Activated gamma-delta T cell (primary cell): ENCODE data around the gene COX4I2.
"Not testable (repeated sequence)": the region's sequence is repeated elsewhere in the genome, so short reads cannot be mapped to it uniquely, and the experiment has no call there.

Experiments
- DNase-seq: peaks from one replicate; lab custom pipeline; 2025; lab: John Stamatoyannopoulos, UW

The COX4I2 gene

GRCh38 chr20:31607640-31608250 is 30.0 kb upstream of the COX4I2 start:
- no peak for DNase-seq

- DNase-seq, result no peak
Measured at GRCh38 chr20:31608251-31608945, 29.3 kb upstream of the COX4I2 start.

GRCh38 chr20:31612271-31612640 is 25.5 kb upstream of the COX4I2 start:
- DNase-seq, result not testable (repeated sequence)

GRCh38 chr20:31615416-31615815 is 22.3 kb upstream of the COX4I2 start:
- DNase-seq, result no peak

- DNase-seq, result no peak
Measured at GRCh38 chr20:31617432-31618104, 20.1 kb upstream of the COX4I2 start.

GRCh38 chr20:31620246-31620645 is 17.5 kb upstream of the COX4I2 start:
- DNase-seq, result no peak

- DNase-seq, result not testable (repeated sequence)
Measured at GRCh38 chr20:31623123-31623505, 14.6 kb upstream of the COX4I2 start.

GRCh38 chr20:31626534-31626933 is 11.2 kb upstream of the COX4I2 start:
- not testable (repeated sequence) for DNase-seq

- DNase-seq, result not testable (repeated sequence)
Measured at GRCh38 chr20:31628057-31628456, 9.7 kb upstream of the COX4I2 start.

- no peak for DNase-seq
Measured at GRCh38 chr20:31630187-31630790, 7.4 kb upstream of the COX4I2 start.

- no peak for DNase-seq
Measured at GRCh38 chr20:31632548-31633338, 5.0 kb upstream of the COX4I2 start.

- DNase-seq, result no peak
Measured at GRCh38 chr20:31633339-31633914, 4.3 kb upstream of the COX4I2 start.

- no peak for DNase-seq
Measured at GRCh38 chr20:31638317-31638716, 605 bp downstream of the COX4I2 start.

- DNase-seq, result no peak
Measured at GRCh38 chr20:31638816-31639215, 1.1 kb downstream of the COX4I2 start.

- no peak for DNase-seq
Measured at GRCh38 chr20:31640259-31640658, 2.5 kb downstream of the COX4I2 start.

GRCh38 chr20:31641391-31641790 is 3.7 kb downstream of the COX4I2 start:
- DNase-seq, result no peak

- no peak for DNase-seq
Measured at GRCh38 chr20:31642837-31643236, 5.1 kb downstream of the COX4I2 start.

- no peak for DNase-seq
Measured at GRCh38 chr20:31643522-31643921, 5.8 kb downstream of the COX4I2 start.

GRCh38 chr20:31644701-31645100 is 7.0 kb downstream of the COX4I2 start:
- DNase-seq, result no peak

- DNase-seq, result not testable (repeated sequence)
Measured at GRCh38 chr20:31648104-31648503, 10.4 kb downstream of the COX4I2 start.

- no peak for DNase-seq
Measured at GRCh38 chr20:31652917-31653396, 15.2 kb downstream of the COX4I2 start.
